HG02623 (cell line): ENCODE data around the gene DYRK1A.

Source experiments
- ATAC-seq: cut with Tn5 transposase; IDR thresholded peaks from one replicate; pipeline ENCODE4 v1.9.1; 2021; ENCODE audit warnings: moderate library complexity; ENCODE audit not compliant: unreplicated experiment

The DYRK1A gene

GRCh38 chr21:37384416-37384815 is 17.8 kb downstream of the DYRK1A start:
- ATAC-seq, result no peak

GRCh38 chr21:37385179-37385765 is 18.7 kb downstream of the DYRK1A start:
- no peak for ATAC-seq

- ATAC-seq, result no peak
Observed at GRCh38 chr21:37386151-37386550, 19.6 kb downstream of the DYRK1A start.

DNA sequence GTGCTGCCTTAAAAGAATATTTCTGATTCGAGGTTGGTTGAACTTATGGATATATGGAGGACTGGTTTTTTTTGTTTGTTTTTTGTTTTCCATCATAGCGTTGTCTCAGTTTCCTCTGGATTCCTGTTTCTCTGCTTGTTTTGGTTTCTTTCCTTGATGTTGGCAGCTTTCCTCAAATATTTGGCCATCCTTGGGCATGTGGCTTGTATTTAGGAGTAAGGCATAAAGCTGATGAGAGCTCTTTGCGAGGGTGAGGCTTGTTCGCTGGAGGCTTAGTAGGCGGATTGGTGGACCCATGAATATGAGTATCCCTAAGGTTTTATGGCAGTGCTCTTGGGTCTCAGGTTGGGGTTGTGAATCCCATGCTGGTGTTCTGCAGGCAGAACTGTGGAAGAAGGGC is 22.9 kb downstream of the DYRK1A start:
- ATAC-seq, result no peak

- ATAC-seq, result no peak
Observed at GRCh38 chr21:37391666-37392065, 25.1 kb downstream of the DYRK1A start.

DNA sequence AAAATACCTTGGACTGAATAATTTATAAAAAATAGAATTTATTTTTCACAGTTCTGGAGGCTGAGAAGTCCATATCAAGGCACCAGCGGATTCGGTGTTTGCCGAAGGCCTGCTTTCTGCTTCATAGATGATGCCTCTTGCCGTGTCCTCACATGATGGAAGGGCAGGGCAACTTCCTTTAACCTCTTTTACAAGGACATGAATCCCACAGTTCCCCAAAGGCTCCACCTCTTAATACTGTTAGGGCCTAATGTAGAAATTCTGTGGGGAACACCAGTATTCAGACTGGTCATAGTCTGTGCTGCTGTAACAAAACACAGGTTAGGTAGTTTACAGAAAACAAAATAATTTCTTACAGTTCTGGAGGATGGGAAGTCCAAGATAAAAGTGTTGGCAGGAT is 25.9 kb downstream of the DYRK1A start:
- no peak for ATAC-seq

DNA sequence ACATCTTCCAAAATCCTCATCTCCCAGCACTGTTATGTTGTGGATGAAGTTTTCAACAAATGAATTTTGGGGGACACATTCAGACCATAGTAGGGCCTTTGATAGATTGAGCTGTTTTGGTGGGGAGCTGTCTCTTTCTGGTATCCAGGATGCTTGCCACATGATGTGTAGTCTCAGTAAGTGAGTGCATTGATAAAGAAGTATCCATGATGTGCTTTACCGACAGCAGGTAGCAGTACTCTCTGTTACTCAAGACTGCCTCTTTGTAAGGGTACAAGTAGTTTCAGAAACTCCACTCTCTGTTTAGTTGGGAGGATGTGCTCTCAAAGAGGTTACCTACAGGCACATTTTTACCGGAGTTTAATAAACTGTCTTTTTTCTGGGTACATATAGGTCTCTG is 26.5 kb downstream of the DYRK1A start:
- no peak for ATAC-seq

GRCh38 chr21:37393786-37394185 is 27.2 kb downstream of the DYRK1A start:
- ATAC-seq, result no peak

DNA sequence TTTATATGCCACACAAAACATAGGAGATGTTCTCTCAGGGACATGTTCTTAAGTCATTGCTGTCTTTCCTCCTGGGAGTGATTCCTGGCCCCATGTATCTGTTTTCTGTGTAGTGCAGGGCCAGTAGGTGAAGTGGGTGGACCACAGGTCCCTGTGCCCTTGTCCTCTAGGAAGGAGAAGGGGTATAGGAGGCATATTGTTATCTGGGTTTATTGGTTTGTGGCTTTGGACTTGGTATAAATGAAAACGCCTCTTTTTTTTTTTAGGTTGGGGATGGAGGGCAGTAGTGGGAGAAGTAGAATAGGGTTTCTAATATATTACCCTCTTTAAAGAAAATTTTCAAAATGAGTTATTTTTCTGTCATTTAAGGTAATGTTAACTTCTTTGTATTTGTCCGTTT is 29.4 kb downstream of the DYRK1A start:
- ATAC-seq, result no peak

DNA sequence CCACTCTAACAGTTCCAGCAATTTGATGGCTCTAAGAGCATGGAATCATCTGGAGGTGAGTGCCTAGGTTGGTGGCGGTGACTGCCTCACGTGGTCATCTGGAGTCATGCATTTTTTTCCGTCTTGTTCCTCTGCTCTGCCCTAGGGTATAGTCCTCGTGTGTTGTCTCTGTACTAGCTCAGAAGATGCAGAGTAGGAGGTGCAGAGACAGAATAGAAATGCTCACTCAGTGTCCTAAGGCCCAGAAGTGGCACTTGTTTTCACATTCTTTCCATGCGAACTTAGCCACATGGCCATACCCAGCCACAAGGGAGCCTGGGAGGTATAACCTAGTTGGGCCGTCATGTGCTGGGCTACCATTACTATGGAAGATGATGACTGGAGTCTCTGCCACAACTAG is 30.3 kb downstream of the DYRK1A start:
- no peak for ATAC-seq

GRCh38 chr21:37398697-37399096 is 32.1 kb downstream of the DYRK1A start:
- no peak for ATAC-seq

- no peak for ATAC-seq
Observed at GRCh38 chr21:37402251-37402867, 35.8 kb downstream of the DYRK1A start.

- no peak for ATAC-seq
Observed at GRCh38 chr21:37405629-37406028, 39.1 kb downstream of the DYRK1A start.

GRCh38 chr21:37407719-37408420 is 41.3 kb downstream of the DYRK1A start:
- peak; percentile 53 for ATAC-seq

DNA sequence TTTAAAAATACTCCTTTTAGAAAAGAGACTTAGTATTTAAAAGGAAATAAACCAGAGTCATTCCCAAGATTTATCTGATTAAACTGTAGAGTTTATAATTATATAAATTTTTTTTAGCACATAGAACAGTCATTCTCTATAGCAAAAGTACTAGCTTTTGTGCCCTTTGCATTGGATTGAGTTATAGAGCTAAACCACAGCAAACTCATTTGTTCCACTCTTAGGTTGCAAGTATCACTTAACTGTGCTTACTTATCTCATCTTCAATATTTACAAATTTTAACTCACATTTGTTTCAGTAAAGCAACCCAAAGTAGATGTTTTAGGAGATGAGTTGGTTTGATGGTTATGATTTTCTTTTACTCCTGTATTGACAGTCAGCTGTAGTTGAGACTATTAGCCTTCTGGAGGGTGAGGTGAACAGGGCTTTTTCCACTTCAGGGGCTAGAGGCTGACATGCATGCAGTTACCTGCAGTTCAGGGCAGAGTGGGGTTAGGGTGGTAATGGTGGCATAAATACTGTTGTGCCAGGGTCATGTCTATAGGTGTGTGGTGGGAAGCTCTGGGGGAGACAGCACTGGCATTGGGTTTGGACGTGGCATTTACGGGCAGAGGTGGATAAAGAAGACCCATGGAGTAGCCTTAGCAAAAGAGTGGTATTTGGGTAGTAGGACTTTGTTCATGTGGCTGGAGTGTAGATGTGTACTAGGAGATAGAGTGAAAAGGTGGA is 42.1 kb downstream of the DYRK1A start:
- no peak for ATAC-seq

DNA sequence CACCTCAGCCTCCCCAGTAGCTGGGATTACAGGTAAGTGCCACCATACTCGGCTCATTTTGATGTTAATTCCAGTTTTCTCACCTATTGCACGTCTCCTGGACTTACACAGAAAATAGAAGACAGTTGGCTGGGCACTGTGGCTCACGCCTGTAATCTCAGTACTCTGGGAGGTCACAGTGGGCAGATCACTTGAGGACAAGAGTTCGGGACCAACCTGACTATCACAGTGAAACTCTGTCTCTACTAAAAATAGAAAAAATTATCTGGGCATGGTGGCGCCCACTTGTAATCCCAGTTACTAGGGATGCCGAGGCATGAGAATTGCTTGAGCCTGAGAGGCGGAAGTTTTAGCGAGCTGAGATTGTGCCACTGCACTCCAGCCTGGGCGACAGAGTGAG is 44.1 kb downstream of the DYRK1A start:
- no peak for ATAC-seq

GRCh38 chr21:37412603-37413360 is 46.2 kb downstream of the DYRK1A start:
- ATAC-seq, result no peak

GRCh38 chr21:37413553-37414291 is 47.1 kb downstream of the DYRK1A start:
- ATAC-seq, result no peak

GRCh38 chr21:37414292-37415253 is 48.0 kb downstream of the DYRK1A start:
- ATAC-seq, result no peak
